Measurements from ENCODE around the gene SNTG2. TPM values are rescaled to one million over a fixed set of nuclear protein-coding genes. Genes with fewer than 3 reads are reported as not detected.

The SNTG2 gene
- total and polyA plus RNA-seq, 4 donors, result not detected

- no peak for DNase-seq (ENCODE audit: low spot score)
- 87% methylated on average over 6 of the region's 6 CpGs for WGBS
- Histone ChIP-seq H3K4me3 (ENCODE audit: low read depth in 1 of 3, low read length in 3 of 3) (no peak overlapping the region), H3K36me3 (ENCODE audit: control insufficient read depth in 4 of 4, insufficient read depth in 3 of 4, low read depth in 1 of 4, low read length in 3 of 4) (no peaks in the 10 kb centered on the region), H3K4me1 (ENCODE audit: control insufficient read depth in 4 of 4, insufficient read depth in 4 of 4, low read length in 3 of 4) (no peaks in the 10 kb centered on the region), H3K27me3 (ENCODE audit: control insufficient read depth in 4 of 4, insufficient read depth in 4 of 4, low read length in 3 of 4) (peaks cover 0 to 9% (median 1%) of the 10 kb centered on the region in 4 donors), H3K9me3 (ENCODE audit: control insufficient read depth in 4 of 4, low read length in 3 of 4) (peaks cover 0 to 13% (median 4%) of the 10 kb centered on the region in 4 donors), H3K27ac (ENCODE audit: low read depth in 1 of 2, low read length in 2 of 2) (no peak overlapping the region), H3K9ac (ENCODE audit: low read depth in 1 of 2, low read length in 2 of 2) (no peak overlapping the region)
- no peak for TF ChIP-seq GABPA (IDR thresholded peaks at IDR 0.05 in 1 of 2, conservative IDR thresholded peaks at IDR 0.05 in 1 of 2)
- no peak for TF ChIP-seq JUND (IDR thresholded peaks at IDR 0.05)
- TF ChIP-seq FOXA2 (IDR thresholded peaks at IDR 0.05), result no peak
- no peak for TF ChIP-seq RXRA (IDR thresholded peaks at IDR 0.05)
- no peak for TF ChIP-seq ATF3 (IDR thresholded peaks at IDR 0.05)
- TF ChIP-seq, protein P1, sequence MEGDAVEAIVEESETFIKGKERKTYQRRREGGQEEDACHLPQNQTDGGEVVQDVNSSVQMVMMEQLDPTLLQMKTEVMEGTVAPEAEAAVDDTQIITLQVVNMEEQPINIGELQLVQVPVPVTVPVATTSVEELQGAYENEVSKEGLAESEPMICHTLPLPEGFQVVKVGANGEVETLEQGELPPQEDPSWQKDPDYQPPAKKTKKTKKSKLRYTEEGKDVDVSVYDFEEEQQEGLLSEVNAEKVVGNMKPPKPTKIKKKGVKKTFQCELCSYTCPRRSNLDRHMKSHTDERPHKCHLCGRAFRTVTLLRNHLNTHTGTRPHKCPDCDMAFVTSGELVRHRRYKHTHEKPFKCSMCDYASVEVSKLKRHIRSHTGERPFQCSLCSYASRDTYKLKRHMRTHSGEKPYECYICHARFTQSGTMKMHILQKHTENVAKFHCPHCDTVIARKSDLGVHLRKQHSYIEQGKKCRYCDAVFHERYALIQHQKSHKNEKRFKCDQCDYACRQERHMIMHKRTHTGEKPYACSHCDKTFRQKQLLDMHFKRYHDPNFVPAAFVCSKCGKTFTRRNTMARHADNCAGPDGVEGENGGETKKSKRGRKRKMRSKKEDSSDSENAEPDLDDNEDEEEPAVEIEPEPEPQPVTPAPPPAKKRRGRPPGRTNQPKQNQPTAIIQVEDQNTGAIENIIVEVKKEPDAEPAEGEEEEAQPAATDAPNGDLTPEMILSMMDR (IDR thresholded peaks at IDR 0.05; ENCODE audit: low read depth, low read length, missing input control), result no peak
- no peak for TF ChIP-seq NR2F2 (IDR thresholded peaks at IDR 0.05)
- no peak for TF ChIP-seq TAF1 (conservative IDR thresholded peaks at IDR 0.05)
- TF ChIP-seq EGR1 (IDR thresholded peaks at IDR 0.05; ENCODE audit: low read depth in 2 of 2), result no peak
- no peak for TF ChIP-seq HNF4A (conservative IDR thresholded peaks at IDR 0.05)
- TF ChIP-seq, protein P2, sequence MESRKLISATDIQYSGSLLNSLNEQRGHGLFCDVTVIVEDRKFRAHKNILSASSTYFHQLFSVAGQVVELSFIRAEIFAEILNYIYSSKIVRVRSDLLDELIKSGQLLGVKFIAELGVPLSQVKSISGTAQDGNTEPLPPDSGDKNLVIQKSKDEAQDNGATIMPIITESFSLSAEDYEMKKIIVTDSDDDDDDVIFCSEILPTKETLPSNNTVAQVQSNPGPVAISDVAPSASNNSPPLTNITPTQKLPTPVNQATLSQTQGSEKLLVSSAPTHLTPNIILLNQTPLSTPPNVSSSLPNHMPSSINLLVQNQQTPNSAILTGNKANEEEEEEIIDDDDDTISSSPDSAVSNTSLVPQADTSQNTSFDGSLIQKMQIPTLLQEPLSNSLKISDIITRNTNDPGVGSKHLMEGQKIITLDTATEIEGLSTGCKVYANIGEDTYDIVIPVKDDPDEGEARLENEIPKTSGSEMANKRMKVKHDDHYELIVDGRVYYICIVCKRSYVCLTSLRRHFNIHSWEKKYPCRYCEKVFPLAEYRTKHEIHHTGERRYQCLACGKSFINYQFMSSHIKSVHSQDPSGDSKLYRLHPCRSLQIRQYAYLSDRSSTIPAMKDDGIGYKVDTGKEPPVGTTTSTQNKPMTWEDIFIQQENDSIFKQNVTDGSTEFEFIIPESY (IDR thresholded peaks at IDR 0.05), result no peak
These were observed 7.2 kb upstream of the SNTG2 start for GRCh38 chr2:943461-943797.

- 64% methylated on average over 3 of the region's 3 CpGs for WGBS
- Histone ChIP-seq H3K27me3 (ENCODE audit: control insufficient read depth in 4 of 4, insufficient read depth in 4 of 4, low read length in 3 of 4) (peaks cover 0 to 9% (median 1%) of the 10 kb centered on the region in 4 donors), H3K9me3 (ENCODE audit: control insufficient read depth in 4 of 4, low read length in 3 of 4) (peaks cover 0 to 13% (median 4%) of the 10 kb centered on the region in 4 donors), H3K4me1 (ENCODE audit: control insufficient read depth in 4 of 4, insufficient read depth in 4 of 4, low read length in 3 of 4) (no peaks in the 10 kb centered on the region), H3K9ac (ENCODE audit: low read depth in 1 of 2, low read length in 2 of 2) (no peak overlapping the region), H3K36me3 (ENCODE audit: control insufficient read depth in 4 of 4, insufficient read depth in 3 of 4, low read depth in 1 of 4, low read length in 3 of 4) (no peaks in the 10 kb centered on the region), H3K27ac (ENCODE audit: low read depth in 1 of 2, low read length in 2 of 2) (no peak overlapping the region), H3K4me3 (ENCODE audit: low read depth in 1 of 3, low read length in 3 of 3) (no peak overlapping the region)
- no peak for DNase-seq (ENCODE audit: low spot score)
- TF ChIP-seq RXRA (IDR thresholded peaks at IDR 0.05), result no peak
- no peak for TF ChIP-seq NR2F2 (IDR thresholded peaks at IDR 0.05)
- TF ChIP-seq, protein P2 (IDR thresholded peaks at IDR 0.05), result no peak
- TF ChIP-seq HNF4A (conservative IDR thresholded peaks at IDR 0.05), result no peak
These were observed 6.8 kb upstream of the SNTG2 start for GRCh38 chr2:943821-944220.

DNA sequence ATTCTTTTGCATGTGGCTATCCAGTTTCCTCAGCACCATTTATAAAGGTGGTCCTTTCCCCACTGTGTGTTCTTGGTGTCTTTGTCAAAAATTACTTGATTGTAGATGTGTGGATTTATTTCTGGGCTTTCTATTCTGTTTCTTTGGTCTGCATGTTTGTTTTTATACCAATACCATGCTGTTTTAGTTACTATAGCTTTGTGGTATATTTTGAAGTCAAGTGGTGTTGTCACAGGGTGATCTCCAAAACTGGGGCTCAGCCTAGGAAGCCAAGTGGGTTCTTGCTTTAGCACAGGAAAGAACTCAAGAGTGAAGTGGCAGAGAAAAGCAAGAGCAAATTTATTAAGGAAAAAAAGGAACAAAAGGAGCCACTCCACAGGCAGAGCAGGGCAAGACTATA, 6.0 kb upstream of the SNTG2 start:
- Histone ChIP-seq H3K36me3 (ENCODE audit: control insufficient read depth in 4 of 4, insufficient read depth in 3 of 4, low read depth in 1 of 4, low read length in 3 of 4) (no peaks in the 10 kb centered on the region), H3K4me3 (ENCODE audit: low read depth in 1 of 3, low read length in 3 of 3) (no peak overlapping the region), H3K9ac (ENCODE audit: low read depth in 1 of 2, low read length in 2 of 2) (no peak overlapping the region), H3K9me3 (ENCODE audit: control insufficient read depth in 4 of 4, low read length in 3 of 4) (peaks cover 0 to 13% (median 4%) of the 10 kb centered on the region in 4 donors), H3K4me1 (ENCODE audit: control insufficient read depth in 4 of 4, insufficient read depth in 4 of 4, low read length in 3 of 4) (peaks cover 2 to 4% (median 4%) of the 10 kb centered on the region in 4 donors), H3K27me3 (ENCODE audit: control insufficient read depth in 4 of 4, insufficient read depth in 4 of 4, low read length in 3 of 4) (peaks cover 0 to 11% (median 1%) of the 10 kb centered on the region in 4 donors), H3K27ac (ENCODE audit: low read depth in 1 of 2, low read length in 2 of 2) (no peak overlapping the region)
- no peak for TF ChIP-seq HNF4A (conservative IDR thresholded peaks at IDR 0.05)
- TF ChIP-seq ATF3 (IDR thresholded peaks at IDR 0.05), result no peak
- TF ChIP-seq SP1 (IDR thresholded peaks at IDR 0.05), result no peak
- TF ChIP-seq MAX (IDR thresholded peaks at IDR 0.05), result no peak
- TF ChIP-seq, protein P1 (IDR thresholded peaks at IDR 0.05; ENCODE audit: low read depth, low read length, missing input control), result no peak
- TF ChIP-seq FOXA2 (IDR thresholded peaks at IDR 0.05), result no peak
- TF ChIP-seq FOXA1 (IDR thresholded peaks at IDR 0.05), result no peak
- DNase-seq (ENCODE audit: low spot score), result no peak
